Dedifferentiated amniotic fluid mesenchymal stem cell (primary cell): ENCODE results near the gene CCDC107.

Experiments
- DNase-seq: peaks from one replicate; pipeline ENCODE4 v3.0.0-alpha.2; 2016; ENCODE audit errors: extremely low spot score

CCDC107 gene

DNA sequence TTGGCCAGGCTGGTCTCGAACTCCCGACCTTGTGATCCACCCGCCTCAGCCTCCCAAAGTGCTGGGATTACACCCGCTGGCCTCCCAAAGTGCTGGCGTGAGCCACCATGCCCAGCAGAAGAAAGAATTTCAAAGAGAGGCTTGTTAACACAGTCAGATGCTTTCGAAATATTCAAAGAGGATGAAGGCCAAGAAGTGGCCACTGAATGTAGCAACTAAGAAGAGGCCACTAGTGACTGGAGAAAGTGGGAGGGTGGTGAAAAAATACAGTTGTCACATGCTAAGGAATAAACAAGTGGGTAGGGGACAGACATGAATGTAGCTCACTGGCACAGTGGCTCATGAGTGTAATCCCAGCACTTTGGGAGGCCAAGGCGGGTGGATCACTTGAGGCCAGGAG, 44.6 kb downstream of the CCDC107 start:
- no peak for DNase-seq

DNA sequence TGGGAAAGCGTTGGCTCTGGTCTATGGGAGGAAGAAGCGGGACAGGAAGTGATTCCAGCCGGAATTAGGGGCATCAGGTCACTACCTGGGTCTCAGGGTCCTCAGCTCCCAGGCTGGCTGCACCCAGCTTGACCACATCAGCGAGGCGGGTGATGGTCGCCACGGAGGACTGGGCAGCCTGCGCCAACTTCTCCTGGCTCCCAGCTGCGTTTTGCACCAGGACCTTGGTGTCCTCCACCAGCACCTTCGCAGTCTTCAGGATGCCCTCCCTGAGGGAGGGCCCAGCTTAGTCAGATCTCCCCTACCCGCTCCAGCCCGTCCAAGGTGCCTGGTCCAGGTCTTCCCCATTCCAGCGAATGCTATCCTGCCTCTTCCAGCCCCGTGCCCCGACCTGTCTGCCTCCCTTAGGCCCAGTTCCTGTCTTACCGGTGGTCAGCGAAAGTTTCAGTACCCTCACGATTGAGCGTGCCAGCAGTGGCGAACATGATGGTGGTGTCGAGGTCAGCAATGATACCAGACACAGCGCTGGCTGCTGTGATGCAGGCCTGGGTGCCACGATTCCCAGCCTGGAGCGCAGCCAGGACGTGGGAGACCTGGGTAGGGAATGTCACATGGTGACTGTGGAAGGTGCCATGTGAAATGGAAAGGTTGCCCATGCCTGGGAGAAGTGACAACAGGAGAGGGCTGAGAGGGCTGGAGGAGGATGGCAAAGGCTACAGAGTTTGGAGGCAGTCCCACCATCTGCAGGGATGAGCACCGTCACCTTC, 46.0 kb downstream of the CCDC107 start:
- no peak for DNase-seq

DNA sequence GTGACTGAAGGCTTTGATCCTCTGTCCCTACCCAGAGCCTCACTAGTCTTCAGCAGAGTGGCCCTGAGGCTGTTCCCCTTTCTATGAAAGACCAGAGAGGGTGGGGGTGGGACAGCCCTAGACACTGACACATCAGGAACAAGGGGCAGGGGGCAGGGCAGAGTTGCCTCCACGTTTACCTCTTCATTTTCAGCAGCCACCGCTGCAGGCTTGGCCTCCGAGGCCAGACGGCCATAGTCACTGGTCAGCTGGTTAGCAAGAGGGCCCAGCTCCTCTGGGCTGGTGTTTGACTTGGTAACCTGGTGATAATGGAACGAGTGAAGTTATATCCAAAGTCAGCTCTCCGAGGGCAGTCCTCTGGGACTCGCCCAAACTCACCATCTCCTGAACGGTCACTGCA, 47.3 kb downstream of the CCDC107 start:
- DNase-seq, result no peak

DNA sequence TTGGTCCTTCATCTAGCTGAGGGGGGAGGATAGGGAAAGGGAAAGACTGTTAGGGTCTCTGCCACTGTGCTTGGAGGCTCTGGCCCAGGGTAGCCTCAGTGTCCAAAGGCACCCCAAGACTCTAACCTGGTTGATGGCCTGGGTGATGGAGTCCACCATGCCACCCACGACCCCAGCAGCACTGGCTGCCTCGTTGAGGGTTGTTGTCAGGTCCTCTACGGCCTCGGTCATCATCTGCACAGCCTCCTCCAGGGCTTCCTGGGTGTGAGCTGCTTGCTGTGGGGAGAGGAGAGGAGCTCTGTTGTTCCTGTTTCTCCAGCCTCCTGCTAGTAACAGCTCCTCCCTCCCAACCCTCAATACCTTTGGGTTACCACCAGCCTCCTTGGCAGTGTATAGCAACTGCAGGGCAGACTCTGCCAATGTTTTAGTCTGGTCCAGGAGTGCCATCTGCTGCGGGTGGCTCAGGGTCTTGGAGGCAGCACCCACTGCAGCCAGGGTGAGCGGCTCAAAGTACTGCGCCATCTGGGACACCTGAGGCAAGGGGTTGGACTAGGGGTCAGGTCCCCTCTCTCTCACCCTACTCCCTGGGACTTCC, 47.8 kb downstream of the CCDC107 start:
- DNase-seq, result no peak

DNA sequence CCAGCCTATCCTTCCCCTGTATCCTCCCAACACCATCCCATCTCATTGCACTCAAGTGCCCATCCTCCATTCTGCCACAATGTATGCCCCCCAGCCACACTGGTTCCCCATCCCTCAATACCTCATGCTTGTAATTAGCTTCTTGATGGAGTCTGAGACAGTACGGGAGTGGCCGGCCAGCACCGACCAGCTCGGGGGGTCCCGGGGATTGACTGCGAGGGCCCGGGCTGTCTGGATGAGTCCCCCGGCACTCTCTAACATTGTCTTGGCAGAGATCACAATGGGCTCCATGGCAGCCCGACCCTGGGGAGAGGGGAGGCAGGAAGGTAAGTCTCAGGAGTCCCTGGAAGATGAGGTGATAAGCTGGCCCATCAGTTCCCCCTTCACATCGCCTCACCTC, 48.9 kb downstream of the CCDC107 start:
- DNase-seq, result no peak

DNA sequence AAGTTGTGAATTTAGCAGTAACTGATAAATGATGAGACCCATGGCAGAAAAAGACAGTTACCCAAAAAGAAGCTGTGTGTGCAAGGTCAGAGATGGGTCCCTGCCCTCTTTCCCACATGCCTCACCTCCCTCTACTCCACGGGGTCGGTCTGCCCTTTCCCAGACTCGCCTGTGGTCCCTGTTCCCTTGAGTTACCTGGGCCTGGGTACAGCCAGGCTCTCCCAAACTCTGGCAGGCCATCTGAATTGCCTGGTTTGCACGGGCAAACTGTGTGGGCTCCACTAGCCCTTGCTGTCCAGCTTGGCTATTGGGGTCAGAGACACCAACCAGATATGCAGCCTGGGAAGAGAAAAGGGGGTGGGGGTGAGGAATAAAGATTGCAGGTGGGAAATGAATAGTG, 50.1 kb downstream of the CCDC107 start:
- DNase-seq, result no peak

DNA sequence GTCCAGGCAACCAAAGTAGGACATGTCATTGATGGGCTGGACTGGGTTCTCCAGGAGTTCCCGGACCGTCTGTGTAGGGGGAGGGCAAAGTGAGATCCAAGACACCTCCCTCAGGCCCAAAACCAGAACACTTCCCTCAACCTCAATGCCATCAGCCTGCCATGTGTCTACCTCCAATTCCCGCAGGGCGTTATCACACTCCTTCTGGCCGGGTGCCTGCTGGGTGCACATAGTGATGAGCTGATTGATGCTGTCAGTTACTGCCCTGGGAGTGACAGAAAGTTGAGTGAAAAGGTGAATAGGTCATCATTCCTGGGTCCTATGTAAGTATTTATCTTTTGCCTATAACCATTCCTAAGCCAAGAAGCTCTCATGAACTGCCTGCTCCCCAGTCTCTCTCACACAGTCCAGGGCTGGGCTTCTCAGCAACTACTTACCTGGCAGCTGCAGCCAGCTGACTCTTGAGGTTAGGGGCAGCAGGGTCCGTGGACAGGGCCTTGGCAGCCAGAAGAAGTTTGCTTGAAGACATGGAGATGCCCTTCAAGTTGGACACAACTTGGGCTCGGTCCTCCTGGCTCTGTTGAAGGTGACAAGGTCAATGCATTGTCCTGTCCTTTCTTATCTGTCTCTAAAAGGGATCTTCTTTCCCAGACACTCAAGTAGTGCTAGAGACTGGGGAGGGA, 52.9 kb downstream of the CCDC107 start:
- DNase-seq, result no peak
